HG03432 (cell line): Measurements from ENCODE around the gene ARL8B.
"Not testable (repeated sequence)": the region's sequence is repeated elsewhere in the genome, so short reads cannot be mapped to it uniquely, and the experiment has no call there.

Experiments
- ATAC-seq: cut with Tn5 transposase; IDR thresholded peaks from one replicate; pipeline ENCODE4 v1.9.1; 2021; ENCODE audit warnings: mild to moderate bottlenecking, moderate library complexity; ENCODE audit not compliant: unreplicated experiment

Gene ARL8B

DNA sequence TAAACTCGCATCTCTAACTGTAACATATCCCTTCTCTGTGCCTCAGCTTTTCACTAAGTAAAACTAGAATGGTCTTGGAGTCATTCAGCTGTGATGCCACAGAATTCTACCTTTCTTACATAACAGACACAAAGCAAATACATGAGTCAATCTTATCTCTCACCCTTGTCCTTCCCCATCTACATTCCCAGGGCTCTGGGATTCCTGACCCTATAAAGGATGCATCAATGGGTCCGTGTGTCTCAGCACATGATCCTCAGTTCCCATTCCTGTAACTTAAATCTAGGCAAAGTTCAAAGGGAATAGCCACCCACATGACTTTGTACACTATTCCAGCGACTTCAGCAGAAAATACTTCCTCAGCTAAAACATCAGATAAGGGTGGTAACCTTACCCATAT lies 11.8 kb upstream of the ARL8B start:
- ATAC-seq = no peak

DNA sequence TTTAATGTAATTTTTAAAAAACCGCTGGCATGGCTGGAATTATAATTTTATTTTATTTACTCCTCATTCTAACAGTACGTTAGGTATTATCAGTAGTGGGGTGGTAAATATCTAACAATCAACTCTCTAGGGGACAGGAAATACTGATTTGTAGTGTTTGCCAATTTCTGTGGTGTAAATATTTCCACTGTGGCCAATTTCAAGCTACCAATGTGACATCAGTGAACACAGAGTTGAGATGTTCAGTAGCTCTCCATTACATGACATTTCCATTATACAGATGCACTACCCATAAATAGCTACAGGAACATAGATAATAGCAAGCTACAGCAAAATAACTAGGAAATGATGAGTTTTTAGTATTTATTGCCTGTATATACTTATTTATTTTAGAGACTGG lies 10.0 kb upstream of the ARL8B start:
- ATAC-seq = no peak

GRCh38 chr3:5113726-5114125 lies 8.4 kb upstream of the ARL8B start:
- ATAC-seq = not testable (repeated sequence)

GRCh38 chr3:5115506-5116162 lies 6.5 kb upstream of the ARL8B start:
- peak; percentile 83 for ATAC-seq

- ATAC-seq = no peak
These were observed 5.6 kb upstream of the ARL8B start for GRCh38 chr3:5116538-5116937.

GRCh38 chr3:5120446-5120845 lies 1.6 kb upstream of the ARL8B start:
- no peak for ATAC-seq

GRCh38 chr3:5122741-5123706 lies 932 bp downstream of the ARL8B start:
- peak; percentile 4 for ATAC-seq

DNA sequence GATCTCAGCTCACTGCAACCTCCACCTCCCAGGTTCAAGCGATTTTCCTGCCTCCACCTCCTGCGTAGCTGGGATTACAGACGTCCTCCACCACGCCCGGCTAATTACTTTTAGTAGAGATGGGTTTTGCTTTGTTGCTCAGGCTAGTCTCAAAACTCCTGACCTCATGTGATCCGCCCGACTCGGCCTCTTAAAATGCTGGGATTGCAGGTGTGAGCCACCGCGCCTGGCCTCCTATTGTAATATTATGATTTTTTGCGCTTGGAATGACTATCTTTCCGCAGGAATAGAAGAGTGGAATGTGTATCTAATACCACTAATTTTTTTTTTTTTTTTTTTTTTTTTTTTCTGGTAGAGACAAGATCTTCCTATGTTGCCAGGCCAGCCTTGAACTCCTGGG lies 1.8 kb downstream of the ARL8B start:
- no peak for ATAC-seq

DNA sequence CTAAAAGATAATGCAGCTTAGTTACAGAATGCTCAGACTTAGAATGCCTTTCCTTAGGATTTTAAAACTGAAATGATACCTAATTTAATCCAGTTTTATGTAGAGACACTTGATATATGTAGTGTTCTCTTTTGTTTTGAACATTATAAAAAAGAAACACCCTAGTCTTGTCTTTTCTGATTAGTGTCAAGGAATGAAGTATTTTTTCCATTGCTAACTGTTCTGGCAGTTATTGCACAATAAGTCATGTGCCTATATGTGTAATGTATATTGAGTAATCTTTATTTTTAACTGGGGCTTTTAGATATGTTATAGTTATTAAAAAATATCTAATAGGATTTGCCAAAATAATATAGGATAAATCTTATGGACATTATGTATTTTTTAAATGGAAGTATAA lies 4.5 kb downstream of the ARL8B start:
- no peak for ATAC-seq

DNA sequence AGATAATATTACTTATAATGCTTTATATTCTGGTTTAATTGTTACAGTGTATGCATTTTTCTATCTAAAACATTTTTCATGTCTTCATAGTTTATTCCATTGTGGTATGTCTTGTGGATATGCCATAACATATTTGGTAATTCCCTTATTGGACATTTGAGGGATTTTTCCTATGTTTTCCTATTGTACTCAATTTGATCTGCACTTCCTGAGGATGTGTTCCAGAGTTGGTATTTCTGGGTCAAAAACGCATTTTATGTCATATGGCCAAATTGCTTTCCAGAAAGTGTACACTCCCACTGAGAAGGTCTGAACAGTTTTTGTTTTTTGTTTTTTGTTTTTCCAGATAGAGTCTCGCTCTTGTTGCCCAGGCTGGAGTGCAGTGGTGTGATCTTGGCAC lies 6.8 kb downstream of the ARL8B start:
- no peak for ATAC-seq

DNA sequence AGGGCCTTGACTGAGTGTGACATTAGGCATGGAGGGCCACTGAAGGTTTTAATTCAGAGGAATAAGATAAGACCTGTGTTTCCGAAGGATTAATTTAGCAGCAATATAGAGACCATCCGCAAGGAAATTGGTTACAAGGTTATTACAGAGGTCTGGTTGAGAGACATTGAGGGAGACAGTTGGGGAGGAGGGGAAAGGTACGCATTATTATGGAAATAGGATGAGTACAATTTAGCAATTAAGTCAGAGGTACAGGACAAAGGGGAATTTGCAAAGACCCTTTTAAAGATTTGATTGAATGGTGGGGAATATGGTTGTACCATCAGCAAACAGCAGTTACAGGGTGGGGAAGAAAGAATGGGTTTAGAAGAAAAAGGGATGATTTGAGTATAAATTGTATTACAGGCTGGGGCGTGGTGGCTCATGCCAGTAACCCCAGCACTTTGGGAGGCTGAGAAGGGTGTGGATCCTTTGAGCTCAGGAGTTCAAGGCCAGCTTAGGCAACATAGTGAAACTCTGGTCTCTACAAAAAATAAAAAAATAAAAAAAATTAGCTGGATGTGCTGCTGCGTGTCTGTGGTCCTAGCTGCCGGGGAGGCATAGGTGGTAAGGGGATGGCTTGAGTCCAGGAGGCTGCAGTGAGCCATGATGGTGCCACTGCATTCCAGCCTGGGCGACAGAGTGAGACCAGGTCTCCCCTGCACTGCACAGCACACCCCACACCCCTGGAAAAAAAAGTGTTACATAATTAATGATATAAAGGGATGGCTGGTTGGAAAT lies 11.3 kb downstream of the ARL8B start:
- no peak for ATAC-seq

DNA sequence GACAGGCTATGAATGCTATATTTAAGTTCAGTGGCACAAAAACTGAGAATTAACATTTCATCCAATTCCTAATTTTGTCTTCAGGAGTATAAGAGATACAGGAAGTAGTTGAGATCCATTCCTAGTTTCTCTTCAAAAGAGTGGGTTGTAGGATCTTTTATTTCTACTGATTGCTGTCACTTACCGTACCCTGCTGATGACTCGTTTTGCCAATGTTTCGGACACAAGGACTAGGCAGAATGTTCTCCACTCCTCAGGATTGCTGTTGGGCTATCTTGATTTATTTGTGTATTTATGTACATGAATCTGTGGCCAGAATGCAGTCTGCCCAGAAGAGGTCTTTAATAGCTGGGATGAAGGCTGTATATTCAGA lies 11.9 kb downstream of the ARL8B start:
- ATAC-seq = no peak

- no peak for ATAC-seq
These were observed 12.4 kb downstream of the ARL8B start for GRCh38 chr3:5134499-5134898.

- peak; percentile 86 for ATAC-seq
These were observed 14.3 kb downstream of the ARL8B start for GRCh38 chr3:5136211-5136918.

DNA sequence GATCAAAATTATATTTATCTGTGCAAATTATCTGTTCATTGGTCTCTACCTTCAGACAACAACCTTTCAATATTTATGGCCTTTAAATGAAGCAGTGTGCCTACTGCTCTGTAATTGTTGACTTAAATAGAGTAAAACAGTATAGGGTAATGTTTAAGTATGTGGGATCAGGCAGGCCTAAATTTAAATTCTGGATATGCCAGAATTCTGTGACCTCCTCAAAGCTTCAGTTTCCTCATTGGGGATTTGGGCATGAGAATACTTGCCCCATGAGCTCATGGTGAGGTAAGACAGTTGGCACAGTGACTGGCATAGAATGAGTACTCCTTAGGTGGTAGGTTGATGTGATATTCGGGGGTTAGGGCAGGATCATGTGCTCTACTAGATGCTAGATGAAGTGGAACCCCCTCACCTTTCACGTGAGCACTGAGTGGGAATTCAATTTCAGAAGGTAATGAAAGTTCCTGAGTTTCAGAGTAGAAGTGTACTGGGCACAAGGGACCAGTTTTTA lies 14.9 kb downstream of the ARL8B start:
- ATAC-seq = peak; percentile 32

DNA sequence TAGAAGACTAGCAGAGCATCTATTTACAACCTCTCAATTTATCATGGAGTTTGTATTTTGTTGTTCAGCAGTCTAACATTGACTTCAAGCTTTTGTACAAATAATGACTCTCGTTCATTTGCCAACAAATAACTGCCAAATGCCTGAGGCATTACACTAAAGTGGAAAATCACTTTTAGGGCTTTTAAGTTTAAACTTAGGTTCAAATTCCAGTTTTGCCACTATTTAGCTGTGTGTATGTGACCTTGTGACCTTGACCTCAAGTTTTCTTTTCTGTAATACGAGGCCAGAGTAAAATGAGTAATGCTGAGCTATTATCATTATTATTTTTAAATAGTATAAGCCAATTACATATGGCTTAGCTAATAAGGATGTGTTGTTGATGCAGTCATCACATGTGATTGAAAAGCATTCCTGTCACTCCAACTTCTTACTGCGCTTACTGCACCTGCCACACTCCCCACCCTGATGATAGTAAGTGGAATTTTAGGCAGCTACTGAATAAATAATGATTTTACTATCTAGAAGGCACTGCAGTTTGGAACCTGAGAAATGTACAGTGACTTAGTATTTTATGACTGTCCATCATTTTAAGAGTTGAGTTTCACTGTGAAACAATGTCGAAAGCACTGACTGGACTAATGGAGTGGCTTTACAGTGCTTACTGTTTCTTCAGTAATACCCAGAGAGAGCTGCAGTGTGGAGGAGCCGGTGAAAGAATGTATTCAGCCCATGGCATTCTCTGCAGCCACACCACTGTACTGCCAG lies 16.3 kb downstream of the ARL8B start:
- no peak for ATAC-seq

GRCh38 chr3:5140230-5140621 lies 18.1 kb downstream of the ARL8B start:
- ATAC-seq = peak; percentile 42

DNA sequence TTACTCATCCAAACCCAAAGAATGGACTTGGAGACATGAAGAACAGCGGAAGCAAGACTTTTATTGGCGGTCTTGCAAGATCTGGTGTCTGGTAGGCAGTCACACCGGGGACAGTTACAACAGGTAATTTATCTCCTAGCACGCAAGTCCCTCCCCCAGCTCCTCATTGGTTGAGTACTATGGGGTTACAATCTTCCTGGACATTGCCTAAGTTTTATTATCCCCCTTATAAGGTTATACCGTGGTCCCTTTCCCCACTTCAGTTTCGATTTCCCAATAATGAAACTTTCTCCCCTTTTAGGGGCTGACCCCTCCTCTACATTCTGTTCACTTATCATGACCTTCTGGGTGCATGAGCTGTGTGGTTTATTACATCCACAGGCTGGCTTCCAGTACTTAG lies 18.7 kb downstream of the ARL8B start:
- ATAC-seq = no peak

DNA sequence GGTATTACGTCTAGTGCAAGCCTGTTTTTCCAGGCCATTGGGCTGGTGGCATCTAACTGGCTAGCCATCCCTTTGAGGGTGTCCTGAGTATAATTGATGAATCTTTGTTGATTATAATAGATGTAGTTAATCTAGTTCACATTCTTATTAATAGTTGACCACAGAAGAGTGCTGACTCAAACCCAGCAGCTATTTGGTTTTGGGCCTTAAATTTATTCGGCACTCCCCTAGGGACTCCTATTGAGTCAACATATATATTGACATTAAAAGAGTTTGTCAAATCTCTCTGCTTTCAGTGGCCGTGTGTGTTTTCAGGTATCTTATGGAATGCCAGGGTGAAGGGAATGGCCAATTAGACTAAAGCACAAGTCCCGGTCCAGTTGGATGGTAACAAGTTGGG lies 19.7 kb downstream of the ARL8B start:
- ATAC-seq = no peak

- no peak for ATAC-seq
These were observed 21.4 kb downstream of the ARL8B start for GRCh38 chr3:5143464-5143863.
